ENCODE data around the gene PMIS2. TPM values are rescaled to one million over a fixed set of nuclear protein-coding genes. Genes with fewer than 3 reads are reported as not detected.
"Not testable (repeated sequence)": the region's sequence is repeated elsewhere in the genome, so short reads cannot be mapped to it uniquely, and the experiment has no call there.

The PMIS2 gene
- total RNA-seq, 2 experiments from 2014 or later, result not detected

GRCh38 chr19:35587321-35587720 is 1.3 kb downstream of the PMIS2 start:
- TF ChIP-seq, protein P1, sequence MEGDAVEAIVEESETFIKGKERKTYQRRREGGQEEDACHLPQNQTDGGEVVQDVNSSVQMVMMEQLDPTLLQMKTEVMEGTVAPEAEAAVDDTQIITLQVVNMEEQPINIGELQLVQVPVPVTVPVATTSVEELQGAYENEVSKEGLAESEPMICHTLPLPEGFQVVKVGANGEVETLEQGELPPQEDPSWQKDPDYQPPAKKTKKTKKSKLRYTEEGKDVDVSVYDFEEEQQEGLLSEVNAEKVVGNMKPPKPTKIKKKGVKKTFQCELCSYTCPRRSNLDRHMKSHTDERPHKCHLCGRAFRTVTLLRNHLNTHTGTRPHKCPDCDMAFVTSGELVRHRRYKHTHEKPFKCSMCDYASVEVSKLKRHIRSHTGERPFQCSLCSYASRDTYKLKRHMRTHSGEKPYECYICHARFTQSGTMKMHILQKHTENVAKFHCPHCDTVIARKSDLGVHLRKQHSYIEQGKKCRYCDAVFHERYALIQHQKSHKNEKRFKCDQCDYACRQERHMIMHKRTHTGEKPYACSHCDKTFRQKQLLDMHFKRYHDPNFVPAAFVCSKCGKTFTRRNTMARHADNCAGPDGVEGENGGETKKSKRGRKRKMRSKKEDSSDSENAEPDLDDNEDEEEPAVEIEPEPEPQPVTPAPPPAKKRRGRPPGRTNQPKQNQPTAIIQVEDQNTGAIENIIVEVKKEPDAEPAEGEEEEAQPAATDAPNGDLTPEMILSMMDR (IDR thresholded peaks at IDR 0.05), result no peak
- no peaks in the 10 kb centered on the region for H3K9me3 Mint-ChIP-seq
- DNase-seq (no peak), ATAC-seq (no peak)
- no peaks in the 10 kb centered on the region for H3K36me3 Mint-ChIP-seq (ENCODE audit: low read depth)
- H3K4me3 Mint-ChIP-seq, result no peak overlapping the region
- intact Hi-C loops (cut with micrococcal nuclease), result no loop called here
- CTCF ChIA-PET, result interaction anchor here (1.4 to 1.9 kb wide), 3 partner anchors 9 to 77 kb away, joined by 5 to 8 read pairs (median 6); no protein-coding TSS in a partner anchor
- H3K4me1 Mint-ChIP-seq (ENCODE audit: low read depth), result no peaks in the 10 kb centered on the region
- H3K27me3 Mint-ChIP-seq, result peaks cover 11% of the 10 kb centered on the region
- H3K27ac Mint-ChIP-seq, result no peak overlapping the region
- POLR2A ChIA-PET, result interaction anchor here (1.0 kb wide), 1 partner anchor 37 kb away, joined by 4 read pairs; no protein-coding TSS in a partner anchor

DNA sequence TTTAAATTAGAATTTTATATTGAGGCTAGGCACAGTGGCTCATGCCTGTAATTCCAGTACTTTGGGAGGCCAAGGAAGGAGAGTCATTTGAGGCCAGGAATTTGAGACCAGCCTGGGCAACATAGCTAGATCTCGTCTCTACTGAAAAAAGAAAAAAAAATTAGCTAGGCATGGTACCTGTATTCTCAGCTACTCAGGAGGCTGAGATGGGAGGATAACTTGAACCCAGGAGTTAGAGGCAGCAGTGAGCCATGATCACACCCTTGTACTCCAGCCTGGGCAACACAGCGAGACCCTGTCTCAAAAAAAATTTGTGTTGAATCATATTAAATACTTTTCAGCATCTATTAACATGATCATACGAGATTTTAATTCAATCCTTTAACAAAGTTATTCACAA is 4.9 kb downstream of the PMIS2 start:
- Mint-ChIP-seq H3K4me1 (ENCODE audit: low read depth) (no peaks in the 10 kb centered on the region), H3K9me3 (no peaks in the 10 kb centered on the region), H3K36me3 (ENCODE audit: low read depth) (no peaks in the 10 kb centered on the region), H3K27ac (no peak overlapping the region), H3K27me3 (peaks cover 10% of the 10 kb centered on the region), H3K4me3 (no peak overlapping the region)
- TF ChIP-seq, protein P1 (IDR thresholded peaks at IDR 0.05), result no peak
- ChIA-PET POLR2A (interaction anchor here (1.5 kb wide), 1 partner anchor 37 kb away, joined by 3 read pairs; the partner anchor contains the start of gene RBM42), CTCF (interaction anchor here (1.0 to 4.1 kb wide), 3 partner anchors 9 to 42 kb away, joined by 3 to 36 read pairs (median 4); no protein-coding TSS in a partner anchor)
- DNase-seq (no peak), ATAC-seq (no peak)
- intact Hi-C loops (cut with micrococcal nuclease), result no loop called here

- ChIA-PET POLR2A (interaction anchor here (0.6 to 1.5 kb wide), 2 partner anchors 36 to 130 kb away, joined by 3 to 4 read pairs; partner anchors contain the start of gene RBM42), CTCF (interaction anchor here (0.7 to 4.1 kb wide), 19 partner anchors 9 to 240 kb away, joined by 3 to 36 read pairs (median 4); no protein-coding TSS in a partner anchor)
- TF ChIP-seq, protein P1 (IDR thresholded peaks at IDR 0.05), result peak; percentile 73
- ATAC-seq (peak; percentile 54), DNase-seq (peak; percentile 55)
- no peak overlapping the region for H3K27ac Mint-ChIP-seq
- peaks cover 5% of the 10 kb centered on the region for H3K4me1 Mint-ChIP-seq (ENCODE audit: low read depth)
- H3K9me3 Mint-ChIP-seq, result no peaks in the 10 kb centered on the region
- no peaks in the 10 kb centered on the region for H3K36me3 Mint-ChIP-seq (ENCODE audit: low read depth)
- intact Hi-C loops (cut with micrococcal nuclease), result loop anchor here (2.0 kb wide), 1 partner anchor 81 kb away; no protein-coding TSS in a partner anchor
- no peak overlapping the region for H3K4me3 Mint-ChIP-seq
- peaks cover 7% of the 10 kb centered on the region for H3K27me3 Mint-ChIP-seq
These were observed 6.3 kb downstream of the PMIS2 start for GRCh38 chr19:35592226-35592625.

- ATAC-seq; H3K4me3 Mint-ChIP-seq; intact Hi-C loops (cut with micrococcal nuclease); H3K4me1 Mint-ChIP-seq (ENCODE audit: low read depth); H3K27me3 Mint-ChIP-seq; H3K27ac Mint-ChIP-seq; H3K36me3 Mint-ChIP-seq (ENCODE audit: low read depth); DNase-seq; H3K9me3 Mint-ChIP-seq; POLR2A ChIA-PET: not testable (repeated sequence)
- CTCF ChIA-PET, result interaction anchor here (0.7 kb wide), 1 partner anchor 269 kb away, joined by 4 read pairs; no protein-coding TSS in a partner anchor
These were observed 9.1 kb downstream of the PMIS2 start for GRCh38 chr19:35595026-35595425.

GRCh38 chr19:35595928-35596327 is 10.0 kb downstream of the PMIS2 start:
- intact Hi-C loops (cut with micrococcal nuclease), result no loop called here
- no peak overlapping the region for H3K4me3 Mint-ChIP-seq
- CTCF ChIA-PET, result interaction anchor here (1.5 to 3.5 kb wide), 2 partner anchors 9 to 47 kb away, joined by 5 to 15 read pairs; no protein-coding TSS in a partner anchor
- peaks cover 5% of the 10 kb centered on the region for H3K4me1 Mint-ChIP-seq (ENCODE audit: low read depth)
- H3K9me3 Mint-ChIP-seq, result no peaks in the 10 kb centered on the region
- POLR2A ChIA-PET, result no interaction called here
- ATAC-seq (no peak), DNase-seq (no peak)
- TF ChIP-seq, protein P1 (IDR thresholded peaks at IDR 0.05), result no peak
- peaks cover 8% of the 10 kb centered on the region for H3K27me3 Mint-ChIP-seq
- H3K36me3 Mint-ChIP-seq (ENCODE audit: low read depth), result no peaks in the 10 kb centered on the region
- no peak overlapping the region for H3K27ac Mint-ChIP-seq

Measured in activated CD8-positive, alpha-beta T cell treated with anti-CD3 and anti-CD28 coated beads for 36 hours (primary cell).